Occipital lobe (tissue), 2 donors: Measurements from ENCODE around the gene SHISAL1. TPM values are rescaled to one million over a fixed set of nuclear protein-coding genes. Genes with fewer than 3 reads are reported as not detected.
"Not testable (repeated sequence)": the region's sequence is repeated elsewhere in the genome, so short reads cannot be mapped to it uniquely, and the experiment has no call there.

Source experiments
- DNase-seq: peaks from one replicate; lab custom pipeline; 2025; lab: John Stamatoyannopoulos, UW
- total RNA-seq: library from RNA; depleted of rRNA; stranded (reverse); fragments of >200 nt; gene quantifications from one replicate; pipeline ENCODE4 v1.2.3, GENCODE V29; 2014

SHISAL1 gene
- total RNA-seq, 1 donor from 2014 or later, result 13.9 TPM

DNA sequence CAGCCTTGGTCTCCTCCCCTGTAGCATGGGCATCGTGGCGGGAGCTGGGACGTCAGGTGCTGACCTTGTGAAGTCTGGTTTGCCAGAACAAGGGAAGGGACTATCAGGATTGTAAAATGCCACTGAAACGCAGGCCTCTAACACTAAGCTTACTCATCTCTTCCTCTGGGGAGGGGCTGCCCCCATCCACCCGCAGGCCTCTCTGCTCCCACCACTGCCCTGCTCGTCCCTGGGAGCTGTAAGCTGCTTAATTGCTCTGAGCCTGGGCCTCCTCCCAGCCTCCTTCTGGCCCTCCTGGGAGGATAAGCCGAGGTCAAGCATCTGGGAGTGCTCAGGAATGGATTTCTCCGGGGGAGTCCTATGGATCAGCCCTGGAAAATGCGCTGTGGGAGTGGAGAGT is 8.4 kb downstream of the SHISAL1 start:
- DNase-seq, result no peak

DNA sequence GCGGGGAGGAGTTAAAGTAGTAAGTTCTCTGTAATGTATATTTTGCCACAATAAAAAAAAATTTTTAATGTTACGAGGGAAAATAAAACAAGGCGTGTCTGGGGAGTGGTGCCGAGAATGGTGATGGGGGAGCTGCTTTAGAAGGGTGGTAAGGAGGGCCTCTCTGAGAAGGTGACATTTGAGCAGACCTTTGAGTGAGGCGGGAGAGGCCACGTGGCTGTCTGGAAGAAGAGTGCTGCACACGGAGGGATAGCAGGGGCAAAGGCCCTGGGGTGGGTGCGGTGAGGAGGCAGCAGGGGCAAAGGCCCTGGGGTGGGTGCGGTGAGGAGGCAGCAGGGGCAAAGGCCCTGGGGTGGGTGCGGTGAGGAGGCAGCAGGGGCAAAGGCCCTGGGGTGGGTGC is 10.4 kb downstream of the SHISAL1 start:
- not testable (repeated sequence) for DNase-seq

DNA sequence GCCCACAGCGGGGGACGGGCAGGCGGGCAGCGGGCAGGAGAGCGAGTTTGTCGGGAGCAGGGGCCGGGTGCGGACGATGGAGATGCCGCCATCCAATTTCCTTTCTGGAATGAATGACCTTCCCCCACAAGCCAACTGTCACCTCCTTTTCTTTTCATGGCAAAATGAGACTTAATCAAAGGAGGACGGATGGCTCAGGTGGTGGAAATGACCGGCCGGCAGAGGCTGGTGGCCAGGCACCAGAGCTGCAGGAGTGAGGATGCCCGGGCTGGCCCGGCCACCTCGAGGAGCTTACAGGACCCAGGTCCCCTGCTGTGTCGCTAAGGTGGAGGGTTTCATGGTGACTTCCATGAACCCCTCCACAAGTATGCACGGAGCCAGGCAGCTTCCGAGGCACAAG is 11.7 kb downstream of the SHISAL1 start:
- no peak for DNase-seq

DNA sequence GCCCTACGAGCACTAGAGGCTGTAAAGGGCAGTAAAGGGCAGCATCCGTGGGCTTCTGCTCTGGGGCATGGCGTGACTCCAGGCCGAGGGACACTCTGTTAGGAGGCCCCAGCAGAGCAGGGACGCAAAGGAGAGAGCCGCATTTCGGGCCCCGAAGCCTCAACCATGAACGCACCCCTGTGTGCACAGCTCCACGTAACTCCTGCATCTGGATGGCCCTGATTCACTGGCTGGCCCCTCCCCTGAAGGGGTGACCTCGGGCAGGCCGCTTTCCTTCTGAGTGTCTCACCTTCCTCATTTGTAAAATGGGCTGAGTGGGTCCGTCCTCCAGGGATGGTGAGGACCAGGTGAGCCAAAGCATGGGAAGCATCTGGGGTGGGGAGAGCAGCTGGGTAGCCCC is 13.6 kb downstream of the SHISAL1 start:
- DNase-seq, result no peak

- no peak for DNase-seq
Measured at GRCh38 chr22:44298406-44299091, 14.2 kb downstream of the SHISAL1 start.

GRCh38 chr22:44297470-44298061 is 15.2 kb downstream of the SHISAL1 start:
- DNase-seq, result no peak

GRCh38 chr22:44295406-44295805 is 17.3 kb downstream of the SHISAL1 start:
- no peak for DNase-seq

DNA sequence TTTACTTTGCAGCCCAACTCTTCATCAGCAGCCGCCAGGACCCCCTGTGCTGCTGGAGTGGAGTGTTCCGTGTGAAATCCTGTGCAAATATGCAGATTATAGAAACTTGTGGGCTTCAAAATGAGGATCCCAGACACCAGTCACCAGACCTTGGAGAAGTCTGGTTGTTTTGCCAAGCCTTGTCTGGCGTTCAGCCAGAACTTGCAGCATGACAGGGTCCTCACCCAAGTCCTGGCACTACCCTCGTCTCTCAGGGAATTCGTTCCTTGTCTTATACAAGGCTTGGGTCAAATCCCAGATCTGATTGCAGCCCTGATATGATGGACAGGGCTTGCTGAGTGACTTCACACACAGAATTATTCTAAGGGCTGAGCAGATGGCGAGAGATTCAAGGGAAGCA is 18.9 kb downstream of the SHISAL1 start:
- DNase-seq, result no peak

GRCh38 chr22:44293034-44293433 is 19.7 kb downstream of the SHISAL1 start:
- DNase-seq, result no peak

GRCh38 chr22:44292521-44292920 is 20.2 kb downstream of the SHISAL1 start:
- DNase-seq, result no peak

DNA sequence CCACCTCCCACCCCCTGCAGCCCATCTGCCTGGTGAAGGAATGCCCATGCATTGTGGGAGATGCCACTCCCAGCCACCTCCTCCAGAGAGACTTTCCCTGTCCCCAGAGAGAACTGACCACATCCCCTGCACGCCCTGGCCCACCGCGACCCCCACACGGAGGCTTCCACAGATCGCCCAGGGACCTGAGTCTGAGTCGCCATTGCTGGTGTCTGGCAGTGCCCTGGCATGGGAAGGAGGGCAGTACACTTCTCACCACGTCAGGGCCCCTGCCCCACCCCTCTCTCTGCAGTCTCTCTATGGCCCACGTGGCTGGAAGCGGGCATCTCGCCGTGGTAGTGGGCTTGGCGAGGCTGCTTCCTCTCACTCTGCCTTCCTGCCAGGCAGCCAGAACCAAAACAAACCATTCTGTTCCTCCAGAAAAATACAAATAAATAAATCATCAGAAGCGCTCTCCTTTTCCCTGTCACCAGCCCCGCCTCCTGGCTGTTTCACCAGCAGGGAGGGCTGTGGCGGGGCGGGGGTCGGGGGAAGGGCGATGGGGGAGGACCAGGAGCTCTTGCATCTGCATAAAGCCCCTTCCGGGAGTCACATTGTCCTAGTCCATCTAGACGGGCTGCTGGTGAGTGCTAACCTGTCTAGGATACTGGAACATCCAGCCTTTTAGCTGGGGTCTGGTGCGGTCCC is 20.9 kb downstream of the SHISAL1 start:
- DNase-seq, result no peak

- DNase-seq, result no peak
Measured at GRCh38 chr22:44291265-44291664, 21.5 kb downstream of the SHISAL1 start.

GRCh38 chr22:44289414-44290171 is 23.2 kb downstream of the SHISAL1 start:
- DNase-seq, result no peak

DNA sequence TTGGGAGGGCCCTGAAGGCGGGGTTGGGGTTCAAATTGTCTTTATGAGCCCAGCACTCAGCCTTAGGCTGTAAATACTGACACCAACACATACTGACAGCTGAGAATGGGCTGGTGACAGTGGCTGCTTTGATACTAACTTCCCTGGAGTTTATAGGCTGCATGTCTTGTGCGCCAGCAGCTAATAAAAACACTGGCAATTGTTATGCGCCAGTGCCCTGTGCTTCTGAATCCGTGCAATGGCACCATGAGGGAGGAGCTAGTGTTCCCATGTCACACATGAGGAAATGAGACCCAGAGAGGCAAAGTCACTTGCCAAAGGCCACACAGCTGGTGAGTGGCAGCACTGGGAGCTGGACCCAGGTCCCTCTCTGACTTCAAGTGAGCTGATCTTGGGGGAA is 23.8 kb downstream of the SHISAL1 start:
- no peak for DNase-seq

GRCh38 chr22:44287741-44288140 is 25.0 kb downstream of the SHISAL1 start:
- DNase-seq, result no peak

- no peak for DNase-seq
Measured at GRCh38 chr22:44287121-44287693, 25.5 kb downstream of the SHISAL1 start.

DNA sequence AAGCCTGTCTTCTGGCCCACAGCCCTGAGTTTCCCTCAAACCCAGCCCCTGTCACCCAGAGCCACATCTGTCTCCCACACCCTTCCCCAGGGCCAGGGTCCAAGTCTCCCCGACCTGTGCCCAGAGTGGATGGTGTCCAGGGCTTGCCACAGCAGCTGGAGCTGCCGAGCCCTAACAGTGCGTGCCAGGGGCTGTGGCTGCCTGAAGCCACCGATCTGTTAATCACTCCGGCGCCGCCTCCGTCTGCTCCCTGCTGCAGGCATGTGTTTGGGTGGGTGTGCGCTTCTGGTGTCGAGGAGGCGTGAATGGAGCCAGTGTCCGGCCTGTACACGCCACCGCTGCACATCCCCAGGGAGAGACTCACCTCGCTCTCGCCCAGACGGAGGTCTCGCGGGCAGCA is 26.1 kb downstream of the SHISAL1 start:
- DNase-seq, result peak; percentile 30

DNA sequence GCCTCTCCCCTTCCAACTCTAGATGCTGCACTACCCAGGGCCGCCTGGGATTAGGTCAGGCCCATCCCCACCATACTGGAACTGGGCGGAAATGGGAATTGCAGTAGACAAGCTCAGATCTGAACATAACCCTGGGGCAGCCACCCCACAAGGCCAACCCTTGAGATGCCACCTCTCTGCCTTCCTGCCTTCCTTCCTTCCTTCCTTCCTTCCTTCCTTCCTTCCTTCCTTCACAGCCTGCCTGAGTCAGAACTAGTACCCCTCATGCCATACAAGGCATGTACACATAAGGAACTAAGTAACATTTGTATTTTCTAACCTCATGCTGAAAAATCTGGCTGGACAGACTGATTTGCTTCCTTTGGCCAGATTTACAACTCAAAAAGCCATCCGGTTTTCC is 28.0 kb downstream of the SHISAL1 start:
- DNase-seq, result no peak

DNA sequence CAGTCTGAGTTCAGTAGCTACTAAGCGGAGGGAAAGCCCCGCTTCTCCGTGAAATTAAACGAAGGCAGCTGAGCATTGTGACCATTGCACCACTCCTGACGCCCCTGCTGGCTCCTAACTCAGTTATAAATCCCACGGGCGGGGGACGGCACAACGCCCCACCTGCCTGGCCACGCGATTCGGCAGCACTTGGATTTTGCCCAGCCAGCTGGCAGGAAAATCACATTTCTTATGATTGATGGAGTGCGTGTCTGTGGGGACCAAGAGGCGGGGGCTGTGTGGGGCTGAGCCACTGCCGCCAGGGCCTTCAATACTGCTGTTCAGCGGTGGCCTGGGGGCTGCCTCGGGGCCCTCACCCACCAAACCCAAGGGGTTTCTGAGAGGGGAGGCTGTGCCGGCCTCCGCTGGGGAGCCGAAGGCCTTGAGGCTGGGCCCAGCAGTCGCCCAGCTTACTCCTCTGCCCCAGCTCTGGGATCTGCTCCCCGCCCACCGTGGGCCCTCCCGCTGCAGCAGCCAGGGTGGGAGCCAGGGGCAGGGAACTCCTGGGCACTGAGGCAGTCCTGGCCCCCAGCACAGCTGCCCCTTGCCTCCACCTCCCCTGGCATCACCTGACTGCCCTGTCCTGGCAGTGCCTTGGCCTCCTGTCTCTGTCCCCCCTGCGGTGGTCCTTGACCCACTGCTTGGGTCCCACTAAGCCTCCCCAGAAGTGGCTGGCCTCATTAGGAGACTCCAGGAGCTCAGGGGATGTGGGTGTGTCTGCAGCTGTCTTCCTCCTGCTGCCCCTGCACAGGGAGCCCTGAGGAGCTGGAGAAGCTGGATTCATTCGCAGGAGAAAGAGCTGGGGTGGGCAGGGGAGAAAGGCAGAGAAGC is 30.7 kb downstream of the SHISAL1 start:
- DNase-seq, result no peak

GRCh38 chr22:44280665-44281188 is 32.0 kb downstream of the SHISAL1 start:
- DNase-seq, result no peak

- DNase-seq, result no peak
Measured at GRCh38 chr22:44279069-44279360, 33.7 kb downstream of the SHISAL1 start.
